ENCODE measurements around the gene ABAT. TPM values are rescaled to one million over a fixed set of nuclear protein-coding genes. Genes with fewer than 3 reads are reported as not detected.

The ABAT gene
- total RNA-seq, 1 experiment from 2014 or later, result 4.7 TPM

- ChIA-PET RAD21 (ENCODE audit: low non-redundant PET in 1 of 2, low total read pairs in 2 of 2, uncharacterized antibody in 2 of 2, unreplicated experiment in 2 of 2) (no interaction called here), POLR2A (no interaction called here), CTCF (no interaction called here)
- H3K4me3 ChIP-seq (replicated peaks in 1 of 2; ENCODE audit: low read depth in 1 of 2, low read length in 2 of 2), result no peak overlapping the region
- no peak overlapping the region for H3K4me2 ChIP-seq (ENCODE audit: low read length)
- DNase-seq (ENCODE audit: low read depth, low spot score) (no peak), ATAC-seq (no peak)
- no peaks in the 10 kb centered on the region for H4K20me1 ChIP-seq (ENCODE audit: insufficient read depth)
- H2AFZ ChIP-seq (ENCODE audit: low read depth, low read length, poor library complexity, severe bottlenecking), result no peak overlapping the region
- H3K27ac ChIP-seq (ENCODE audit: low read depth, low read length), result no peak overlapping the region
- BruUV-seq (replicated peaks), result no TSS peak
- H3K9me3 ChIP-seq (ENCODE audit: control insufficient read depth in 1 of 2, insufficient read depth in 1 of 2, low read depth in 1 of 2, low read length in 2 of 2), result no peaks in the 10 kb centered on the region
- H3K36me3 ChIP-seq (ENCODE audit: control insufficient read depth in 1 of 2, insufficient read depth in 2 of 2, low read length in 2 of 2), result no peaks in the 10 kb centered on the region
- H3K9ac ChIP-seq (ENCODE audit: low read length), result no peak overlapping the region
- no peaks in the 10 kb centered on the region for H3K27me3 ChIP-seq (ENCODE audit: insufficient read depth, low read length)
- no peaks in the 10 kb centered on the region for H3K4me1 ChIP-seq (ENCODE audit: control insufficient read depth in 1 of 2, insufficient read depth in 2 of 2, low read length in 2 of 2)
- TF ChIP-seq ZNF274 (IDR thresholded peaks at IDR 0.05; ENCODE audit: low read depth, low read length) (no peak), EZH2 (IDR thresholded peaks at IDR 0.05) (no peak), SP1 (IDR thresholded peaks at IDR 0.05; ENCODE audit: low read depth) (no peak), CBX3 (IDR thresholded peaks at IDR 0.05; ENCODE audit: low read depth) (no peak), YY1 (IDR thresholded peaks at IDR 0.05; ENCODE audit: extremely low read depth, insufficient replicate concordance, low read depth, low read length) (no peak), POLR2AphosphoS5 (IDR thresholded peaks at IDR 0.05; ENCODE audit: low read depth, low read length) (no peak), RAD21 (IDR thresholded peaks at IDR 0.05; ENCODE audit: low read depth) (no peak), ZBTB33 (IDR thresholded peaks at IDR 0.05; ENCODE audit: extremely low read depth, insufficient replicate concordance, low read length) (no peak), SRF (IDR thresholded peaks at IDR 0.05; ENCODE audit: low read depth) (no peak), TCF7L2 (IDR thresholded peaks at IDR 0.05; ENCODE audit: borderline replicate concordance, extremely low read depth, insufficient read depth, insufficient read length) (no peak), JUND (IDR thresholded peaks at IDR 0.05) (no peak), ATF3 (IDR thresholded peaks at IDR 0.05) (no peak), MAX (IDR thresholded peaks at IDR 0.05) (no peak)
- intact Hi-C loops (cut with micrococcal nuclease), result no loop called here
- no peaks in the 10 kb centered on the region for H3K79me2 ChIP-seq (ENCODE audit: insufficient read depth, low read length)
- H3K9me2 ChIP-seq (ENCODE audit: insufficient read depth), result no peaks in the 10 kb centered on the region
Measured at GRCh38 chr16:8727131-8727806, 52.9 kb downstream of the ABAT start.
